Activated naive CD4-positive, alpha-beta T cell treated with anti-CD3 and anti-CD28 coated beads for 36 hours (primary cell): Measurements from ENCODE around the gene MYMX. TPM values are rescaled to one million over a fixed set of nuclear protein-coding genes. Genes with fewer than 3 reads are reported as not detected.

Experiments used
- CTCF ChIA-PET: fragments of 350-600 bp; sonication (Branson Sonifier 250); formaldehyde crosslinking; loops from one replicate; lab custom pipeline; 2021; ENCODE audit warnings: antibody characterized with exemption; lab: Charles Lee
- DNase-seq: peaks from one replicate; pipeline ENCODE4 v3.0.0-alpha.2; 2020
- H3K27ac Mint-ChIP-seq: one replicate; pipeline ENCODE4 v1.8.0; 2021; ENCODE audit warnings: mild to moderate bottlenecking, mixed read lengths
- H3K27me3 Mint-ChIP-seq: one replicate; pipeline ENCODE4 v1.8.0; 2021; ENCODE audit warnings: low read depth, mixed read lengths
- H3K36me3 Mint-ChIP-seq: one replicate; pipeline ENCODE4 v1.8.0; 2021; ENCODE audit warnings: low read depth, mixed read lengths
- H3K4me1 Mint-ChIP-seq: one replicate; pipeline ENCODE4 v1.8.0; 2021; ENCODE audit warnings: low read depth, mixed read lengths
- H3K4me3 Mint-ChIP-seq: one replicate; pipeline ENCODE4 v1.8.0; 2021; ENCODE audit warnings: mild to moderate bottlenecking, moderate library complexity, mixed read lengths
- H3K9me3 Mint-ChIP-seq: one replicate; pipeline ENCODE4 v1.8.0; 2021; ENCODE audit warnings: mixed read lengths
- intact Hi-C: fragments of 100-400 bp; cut with micrococcal nuclease; formaldehyde crosslinking; loops from one replicate; pipeline ENCODE4 v1.15.1; 2023
- total RNA-seq, 2 experiments: library from RNA; stranded (reverse); gene quantifications; one replicate each; pipeline ENCODE4 v1.2.3, GENCODE V29; 2021

The MYMX gene
- total RNA-seq, 2 experiments from 2014 or later: not detected

DNA sequence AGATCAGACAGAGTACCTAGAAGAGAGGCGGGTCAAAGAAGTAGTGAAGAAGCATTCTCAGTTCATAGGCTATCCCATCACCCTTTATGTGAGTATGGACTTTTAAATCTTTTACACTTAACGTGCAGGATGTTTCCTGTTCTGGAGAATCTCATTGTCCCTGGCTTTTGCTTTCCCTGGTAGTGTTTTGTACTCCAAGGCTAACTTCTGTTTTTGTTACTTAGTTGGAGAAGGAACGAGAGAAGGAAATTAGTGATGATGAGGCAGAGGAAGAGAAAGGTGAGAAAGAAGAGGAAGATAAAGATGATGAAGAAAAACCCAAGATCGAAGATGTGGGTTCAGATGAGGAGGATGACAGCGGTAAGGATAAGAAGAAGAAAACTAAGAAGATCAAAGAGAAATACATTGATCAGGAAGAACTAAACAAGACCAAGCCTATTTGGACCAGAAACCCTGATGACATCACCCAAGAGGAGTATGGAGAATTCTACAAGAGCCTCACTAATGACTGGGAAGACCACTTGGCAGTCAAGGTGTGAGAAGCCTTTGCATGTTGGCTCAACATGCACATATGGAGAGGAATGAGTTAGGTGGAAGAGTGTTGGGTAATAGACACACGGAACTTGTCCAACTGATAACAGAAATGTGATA, 33.5 kb downstream of the MYMX start:
- CTCF ChIA-PET: interaction anchor here (0.7 kb wide), 1 partner anchor 11 kb away, joined by 3 read pairs; no protein-coding TSS in a partner anchor
- H3K9me3 Mint-ChIP-seq: no peaks in the 10 kb centered on the region
- intact Hi-C loops: no loop called here
- peak overlapping the region; percentile 97 for H3K27ac Mint-ChIP-seq
- H3K36me3 Mint-ChIP-seq: peaks cover 71% of the 10 kb centered on the region
- peaks cover 4% of the 10 kb centered on the region for H3K27me3 Mint-ChIP-seq
- no peak for DNase-seq
- peaks cover 69% of the 10 kb centered on the region for H3K4me1 Mint-ChIP-seq
- H3K4me3 Mint-ChIP-seq: peak overlapping the region; percentile 95

DNA sequence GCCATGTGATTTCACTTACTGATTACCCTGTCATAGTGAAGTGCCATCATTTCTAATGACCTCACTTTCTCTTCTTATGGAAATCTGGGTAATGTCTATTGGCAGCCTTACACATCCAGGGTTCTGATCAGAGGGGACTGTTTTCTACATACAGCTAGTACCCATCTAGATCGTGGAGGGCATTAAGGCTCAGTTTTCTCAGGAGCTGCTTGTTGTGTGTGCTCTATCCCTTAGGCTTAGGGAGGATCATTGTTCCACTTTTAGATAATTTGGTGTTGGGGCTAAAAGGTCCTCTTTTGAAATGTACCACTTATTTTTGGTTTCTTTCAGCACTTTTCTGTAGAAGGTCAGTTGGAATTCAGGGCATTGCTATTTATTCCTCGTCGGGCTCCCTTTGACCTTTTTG, 34.0 kb downstream of the MYMX start:
- CTCF ChIA-PET: interaction anchor here (0.6 to 0.7 kb wide), 3 partner anchors 12 to 157 kb away, joined by 3 read pairs; no protein-coding TSS in a partner anchor
- intact Hi-C loops: no loop called here
- Mint-ChIP-seq H3K4me3 (peak overlapping the region; percentile 16), H3K27me3 (peaks cover 4% of the 10 kb centered on the region), H3K36me3 (peaks cover 71% of the 10 kb centered on the region), H3K9me3 (no peaks in the 10 kb centered on the region), H3K27ac (peak overlapping the region; percentile 97), H3K4me1 (peaks cover 69% of the 10 kb centered on the region)
- no peak for DNase-seq

DNA sequence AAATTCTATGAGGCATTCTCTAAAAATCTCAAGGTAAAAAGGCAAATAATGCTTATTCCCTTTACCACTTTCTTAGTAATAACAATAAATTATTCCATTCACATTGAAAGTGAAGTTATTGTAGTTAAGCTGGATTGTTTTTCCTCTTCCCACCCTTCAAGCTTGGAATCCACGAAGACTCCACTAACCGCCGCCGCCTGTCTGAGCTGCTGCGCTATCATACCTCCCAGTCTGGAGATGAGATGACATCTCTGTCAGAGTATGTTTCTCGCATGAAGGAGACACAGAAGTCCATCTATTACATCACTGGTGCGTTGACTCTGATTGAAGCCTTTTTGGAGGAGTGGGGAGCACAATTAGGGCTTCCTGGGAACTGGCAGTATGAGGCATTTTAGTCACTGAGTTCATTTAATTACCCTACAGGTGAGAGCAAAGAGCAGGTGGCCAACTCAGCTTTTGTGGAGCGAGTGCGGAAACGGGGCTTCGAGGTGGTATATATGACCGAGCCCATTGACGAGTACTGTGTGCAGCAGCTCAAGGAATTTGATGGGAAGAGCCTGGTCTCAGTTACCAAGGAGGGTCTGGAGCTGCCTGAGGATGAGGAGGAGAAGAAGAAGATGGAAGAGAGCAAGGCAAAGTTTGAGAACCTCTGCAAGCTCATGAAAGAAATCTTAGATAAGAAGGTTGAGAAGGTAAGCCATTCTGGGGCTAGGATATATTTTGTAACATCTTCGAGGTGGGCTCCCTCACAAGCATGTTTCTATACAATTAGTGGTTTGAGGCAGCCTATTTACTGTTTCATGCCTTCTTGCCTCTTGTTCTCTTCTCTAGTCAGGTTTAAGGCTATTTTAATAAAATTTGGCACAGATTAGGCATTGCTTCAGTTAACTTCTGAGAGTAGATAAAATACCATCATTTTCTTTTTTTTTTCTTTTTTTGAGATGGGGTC, 35.1 kb downstream of the MYMX start:
- intact Hi-C loops: no loop called here
- Mint-ChIP-seq H3K27me3 (peaks cover 2% of the 10 kb centered on the region), H3K4me3 (peak overlapping the region; percentile 10), H3K4me1 (peaks cover 76% of the 10 kb centered on the region), H3K36me3 (peaks cover 69% of the 10 kb centered on the region), H3K27ac (peak overlapping the region; percentile 97), H3K9me3 (no peaks in the 10 kb centered on the region)
- DNase-seq: no peak
- CTCF ChIA-PET: interaction anchor here (0.7 to 0.9 kb wide), 2 partner anchors 27 to 29 kb away, joined by 3 read pairs; partner anchors contain the start of gene SLC29A1

DNA sequence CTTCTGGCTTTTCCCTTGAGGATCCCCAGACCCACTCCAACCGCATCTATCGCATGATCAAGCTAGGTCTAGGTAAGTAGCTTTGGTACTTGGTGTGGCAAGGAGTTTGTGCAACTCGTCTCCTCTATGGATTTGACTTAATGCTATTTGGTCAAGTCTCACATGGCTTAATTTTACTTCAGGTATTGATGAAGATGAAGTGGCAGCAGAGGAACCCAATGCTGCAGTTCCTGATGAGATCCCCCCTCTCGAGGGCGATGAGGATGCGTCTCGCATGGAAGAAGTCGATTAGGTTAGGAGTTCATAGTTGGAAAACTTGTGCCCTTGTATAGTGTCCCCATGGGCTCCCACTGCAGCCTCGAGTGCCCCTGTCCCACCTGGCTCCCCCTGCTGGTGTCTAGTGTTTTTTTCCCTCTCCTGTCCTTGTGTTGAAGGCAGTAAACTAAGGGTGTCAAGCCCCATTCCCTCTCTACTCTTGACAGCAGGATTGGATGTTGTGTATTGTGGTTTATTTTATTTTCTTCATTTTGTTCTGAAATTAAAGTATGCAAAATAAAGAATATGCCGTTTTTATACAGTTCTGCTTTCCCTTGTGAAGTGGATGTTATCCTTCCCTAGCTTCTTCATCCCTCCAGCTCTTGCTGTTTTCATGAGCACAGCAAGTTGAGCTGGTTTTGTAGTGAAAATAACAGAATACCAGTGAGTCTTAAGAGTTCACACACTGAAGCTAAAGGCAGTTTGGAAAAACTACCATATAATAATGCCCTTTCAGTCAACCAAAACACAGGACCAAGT, 36.8 kb downstream of the MYMX start:
- no peaks in the 10 kb centered on the region for H3K27me3 Mint-ChIP-seq
- H3K9me3 Mint-ChIP-seq: no peaks in the 10 kb centered on the region
- peaks cover 82% of the 10 kb centered on the region for H3K4me1 Mint-ChIP-seq
- peak; percentile 77 for DNase-seq
- peak overlapping the region; percentile 62 for H3K27ac Mint-ChIP-seq
- CTCF ChIA-PET: interaction anchor here (1.0 to 6.0 kb wide), 4 partner anchors 8 to 80 kb away, joined by 3 to 66 read pairs (median 4); partner anchors contain the start of gene HSP90AB1
- H3K4me3 Mint-ChIP-seq: no peak overlapping the region
- intact Hi-C loops: no loop called here
- peaks cover 54% of the 10 kb centered on the region for H3K36me3 Mint-ChIP-seq

DNA sequence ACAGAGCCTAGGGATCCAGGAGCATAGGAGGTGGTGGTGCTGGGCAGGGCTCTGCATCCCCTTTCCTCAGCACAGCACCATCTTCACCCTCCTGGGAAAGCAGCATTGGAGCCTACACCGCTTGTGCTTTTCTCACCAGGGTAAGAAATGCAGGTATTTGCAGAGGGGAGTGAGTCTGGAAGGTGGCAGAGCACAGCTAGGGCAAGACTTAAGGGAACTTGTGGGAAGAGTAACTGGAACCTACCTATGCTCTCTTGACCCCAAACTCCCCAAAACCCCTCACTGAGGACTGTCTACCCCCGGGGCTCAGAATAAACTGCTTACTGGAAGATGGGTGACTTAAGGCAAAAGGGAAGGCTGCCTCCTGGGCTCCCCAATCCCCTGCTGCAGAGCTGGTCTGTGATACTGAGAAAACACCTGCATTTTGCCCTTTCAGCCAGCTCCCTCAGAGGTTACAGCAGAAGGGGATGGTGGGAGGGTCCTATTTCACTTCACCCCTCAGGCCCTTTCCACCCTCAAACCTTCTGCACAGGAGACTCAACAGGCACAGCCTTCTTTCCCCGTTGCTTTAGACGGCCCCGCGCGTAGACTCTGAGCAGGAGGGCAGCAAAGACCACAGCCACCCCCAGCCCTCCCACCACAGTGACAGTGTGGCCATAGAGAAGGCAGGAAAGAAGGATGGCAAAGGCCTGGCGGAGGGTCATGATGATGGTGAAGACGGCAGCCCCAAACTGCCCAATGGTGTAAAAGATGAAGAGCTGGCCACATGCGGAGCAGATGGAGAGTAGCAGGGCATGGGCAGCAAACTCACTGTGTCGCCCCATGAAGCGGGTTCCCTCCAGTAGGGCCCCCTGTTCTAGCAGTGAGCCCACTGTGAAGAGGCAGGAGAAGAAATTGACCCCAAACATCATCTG, 37.7 kb downstream of the MYMX start:
- Mint-ChIP-seq H3K4me1 (peaks cover 73% of the 10 kb centered on the region), H3K27me3 (no peaks in the 10 kb centered on the region), H3K4me3 (peak overlapping the region; percentile 12), H3K36me3 (peaks cover 47% of the 10 kb centered on the region), H3K9me3 (no peaks in the 10 kb centered on the region), H3K27ac (peak overlapping the region; percentile 32)
- no peak for DNase-seq
- CTCF ChIA-PET: interaction anchor here (0.7 to 6.0 kb wide), 9 partner anchors 9 to 83 kb away, joined by 3 to 66 read pairs (median 4); partner anchors contain the start of gene HSP90AB1
- intact Hi-C loops: no loop called here

DNA sequence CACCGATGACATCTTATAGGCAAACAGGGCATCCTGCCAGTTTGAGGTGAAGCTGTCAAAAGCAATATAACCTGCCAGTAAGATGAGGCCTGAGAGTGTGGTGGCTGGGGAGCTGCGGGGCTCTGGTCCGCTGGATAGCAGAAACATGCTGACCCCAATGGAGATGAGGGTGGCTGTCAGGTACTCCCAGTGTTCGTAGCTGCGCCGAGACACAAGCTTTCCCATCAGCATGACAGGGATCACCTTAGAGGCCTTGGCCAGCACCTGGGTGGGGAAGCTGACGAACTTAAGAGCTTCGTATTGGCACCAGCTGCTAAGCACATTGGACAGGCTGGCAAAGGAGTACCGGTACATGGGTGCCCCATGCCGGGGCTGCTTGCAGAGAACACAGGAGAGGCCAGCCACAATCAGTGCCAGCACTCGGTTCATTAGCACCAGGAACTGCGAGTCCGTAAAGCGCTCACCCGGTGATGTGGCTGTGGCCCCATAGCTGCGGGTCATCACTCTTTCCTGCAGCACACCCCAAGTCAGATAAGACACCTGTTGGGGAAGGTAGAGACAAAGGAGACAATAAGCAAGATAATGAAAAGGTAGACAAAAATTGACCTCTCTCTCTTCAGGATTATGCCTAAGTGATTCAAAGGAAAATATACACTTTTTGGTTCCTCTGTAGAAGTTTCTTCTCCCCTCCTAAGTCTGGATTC, 38.5 kb downstream of the MYMX start:
- Mint-ChIP-seq H3K27ac (peak overlapping the region; percentile 79), H3K27me3 (no peaks in the 10 kb centered on the region), H3K9me3 (no peaks in the 10 kb centered on the region), H3K36me3 (peaks cover 39% of the 10 kb centered on the region), H3K4me3 (peak overlapping the region; percentile 75), H3K4me1 (peaks cover 65% of the 10 kb centered on the region)
- intact Hi-C loops: no loop called here
- DNase-seq: no peak
- CTCF ChIA-PET: interaction anchor here (0.7 to 6.0 kb wide), 6 partner anchors 9 to 84 kb away, joined by 3 to 66 read pairs (median 4); partner anchors contain the start of gene HSP90AB1

DNA sequence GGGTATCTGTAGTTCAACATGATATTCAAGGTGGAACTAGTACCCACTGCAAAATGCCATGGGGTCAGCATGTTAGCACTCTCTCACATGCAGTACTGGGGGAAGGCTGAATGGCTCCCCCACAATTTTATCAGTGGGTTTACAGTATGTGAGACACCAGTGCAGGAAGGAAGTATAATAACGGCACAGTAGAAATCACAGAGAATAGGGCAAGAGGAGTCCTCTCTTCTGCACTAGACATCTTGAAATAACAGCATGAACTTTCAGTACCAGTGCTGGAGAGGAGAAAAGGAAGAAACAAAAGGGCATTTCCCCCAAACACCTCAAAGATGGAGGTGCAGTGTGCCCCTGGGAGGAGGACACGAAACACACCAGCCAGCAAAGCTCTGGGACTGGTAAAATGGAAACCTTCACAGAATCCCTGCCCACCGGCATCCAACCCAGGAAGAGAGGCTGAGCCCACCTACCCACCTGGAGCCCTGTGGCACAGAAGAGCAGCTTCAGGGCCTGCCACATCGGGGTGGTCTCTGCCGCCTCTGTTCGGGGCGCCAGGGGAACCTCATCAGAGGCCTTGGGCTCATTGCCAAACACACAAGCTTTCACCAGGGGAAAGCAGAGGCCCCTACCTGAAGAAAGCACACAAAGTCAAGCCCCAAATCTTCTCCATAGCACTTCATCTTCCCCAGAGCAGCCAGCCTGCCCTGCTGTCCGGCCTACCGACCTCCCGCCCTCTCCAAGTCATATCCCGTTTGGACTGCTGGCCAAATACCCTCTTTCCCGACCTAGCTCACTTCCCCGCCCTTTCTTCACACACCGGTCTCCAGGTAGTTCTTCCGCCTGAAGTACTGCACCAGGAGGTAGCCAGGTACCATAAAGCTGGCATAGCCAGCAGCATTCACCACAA, 39.4 kb downstream of the MYMX start:
- DNase-seq: no peak
- H3K36me3 Mint-ChIP-seq: peaks cover 33% of the 10 kb centered on the region
- CTCF ChIA-PET: interaction anchor here (0.5 to 6.0 kb wide), 18 partner anchors 11 to 680 kb away, joined by 3 to 66 read pairs (median 4); partner anchors contain the start of genes HSP90AB1, POLH, SLC29A1 and XPO5
- intact Hi-C loops: loop anchor here (1.0 to 2.0 kb wide), 2 partner anchors 9 to 35 kb away; partner anchors contain the start of gene HSP90AB1
- peaks cover 59% of the 10 kb centered on the region for H3K4me1 Mint-ChIP-seq
- no peaks in the 10 kb centered on the region for H3K27me3 Mint-ChIP-seq
- H3K9me3 Mint-ChIP-seq: no peaks in the 10 kb centered on the region
- peak overlapping the region; percentile 79 for H3K27ac Mint-ChIP-seq
- peak overlapping the region; percentile 75 for H3K4me3 Mint-ChIP-seq

DNA sequence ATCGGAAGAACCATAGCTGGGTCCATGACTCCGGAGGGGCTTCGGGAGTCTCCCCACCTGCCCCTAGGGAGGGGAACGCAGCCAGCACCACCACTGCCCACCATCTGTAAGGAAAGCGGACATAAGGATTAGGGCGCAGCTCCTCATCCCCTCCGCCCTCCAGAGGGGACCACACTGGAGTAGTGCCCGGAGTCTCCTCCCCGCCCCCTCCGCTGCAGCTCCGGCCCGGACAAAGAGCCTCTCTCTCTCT, 40.0 kb downstream of the MYMX start:
- H3K9me3 Mint-ChIP-seq: no peaks in the 10 kb centered on the region
- DNase-seq: no peak
- intact Hi-C loops: loop anchor here (1.0 to 2.0 kb wide), 4 partner anchors 9 to 84 kb away; partner anchors contain the start of genes HSP90AB1 and NFKBIE

DNA sequence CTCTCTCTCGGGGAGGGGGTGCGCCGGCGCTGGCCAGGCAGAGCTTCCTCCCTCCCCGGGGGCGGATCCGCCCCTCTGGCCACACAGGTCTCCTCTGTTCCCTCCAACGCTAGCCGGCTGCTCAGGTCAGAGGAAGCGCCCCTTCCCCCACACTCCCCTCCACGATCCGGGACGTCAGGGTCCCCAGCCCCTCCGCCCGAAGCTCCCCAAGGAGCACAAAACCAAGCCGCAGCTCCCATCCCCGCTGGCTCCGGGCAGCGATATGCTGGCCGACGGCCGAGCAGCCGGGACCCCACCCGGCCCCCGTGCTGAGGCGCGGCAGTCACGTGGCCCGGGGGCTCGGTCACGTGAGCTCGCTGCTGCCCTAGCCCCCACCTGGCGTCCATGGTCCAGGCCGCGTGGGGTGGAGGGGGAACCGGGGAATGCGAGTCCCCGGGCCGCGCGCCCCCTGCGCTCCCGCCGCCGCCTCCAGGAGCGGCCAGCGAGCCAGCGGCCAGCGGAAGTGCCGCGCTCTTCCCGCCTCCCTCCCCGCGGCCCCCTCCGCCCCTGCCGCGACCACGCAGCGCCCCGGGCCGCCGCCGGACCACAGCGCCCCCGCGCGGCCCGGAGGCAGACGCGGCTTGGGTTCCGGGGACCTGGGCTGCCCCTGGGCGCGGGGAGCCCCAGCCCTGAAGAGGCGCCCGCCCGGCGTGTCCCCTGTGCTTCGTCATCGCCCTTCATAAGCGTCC, 40.5 kb downstream of the MYMX start, which contains the start of gene SLC35B2:
SLC35B2 (minus strand) TSS at position 504 of the 728 bp plus-strand sequence; CDS start at position 386, 118 bp downstream.
- CTCF ChIA-PET: interaction anchor here (0.5 to 6.0 kb wide), 14 partner anchors 10 to 532 kb away, joined by 3 to 66 read pairs (median 4); partner anchors contain the start of genes HSP90AB1 and SLC29A1
- H3K27me3 Mint-ChIP-seq: no peaks in the 10 kb centered on the region
- H3K27ac Mint-ChIP-seq: peak within 1 kb of the TSS; percentile 86
- no peaks in the 10 kb centered on the region for H3K9me3 Mint-ChIP-seq
- H3K4me1 Mint-ChIP-seq: peaks cover 54% of the 10 kb centered on the region
- DNase-seq: peak; percentile 61
- intact Hi-C loops: loop anchor here (1.0 to 2.0 kb wide), 3 partner anchors 8 to 85 kb away; partner anchors contain the start of gene NFKBIE
- peak within 1 kb of the TSS; percentile 77 for H3K4me3 Mint-ChIP-seq
- H3K36me3 Mint-ChIP-seq: peaks cover 24% of the 10 kb centered on the region

More for the DNA sequence above, 40.0 kb downstream of the MYMX start:
- H3K27me3 Mint-ChIP-seq: no peaks in the 10 kb centered on the region
- peaks cover 56% of the 10 kb centered on the region for H3K4me1 Mint-ChIP-seq
- CTCF ChIA-PET: interaction anchor here (0.5 to 6.0 kb wide), 16 partner anchors 11 to 681 kb away, joined by 3 to 66 read pairs (median 4); partner anchors contain the start of genes HSP90AB1, POLH, SLC29A1 and XPO5
- H3K36me3 Mint-ChIP-seq: peaks cover 29% of the 10 kb centered on the region
- H3K27ac Mint-ChIP-seq: peak overlapping the region; percentile 79
- peak overlapping the region; percentile 75 for H3K4me3 Mint-ChIP-seq
